ENCODE data around the gene MTMR11.

DNA sequence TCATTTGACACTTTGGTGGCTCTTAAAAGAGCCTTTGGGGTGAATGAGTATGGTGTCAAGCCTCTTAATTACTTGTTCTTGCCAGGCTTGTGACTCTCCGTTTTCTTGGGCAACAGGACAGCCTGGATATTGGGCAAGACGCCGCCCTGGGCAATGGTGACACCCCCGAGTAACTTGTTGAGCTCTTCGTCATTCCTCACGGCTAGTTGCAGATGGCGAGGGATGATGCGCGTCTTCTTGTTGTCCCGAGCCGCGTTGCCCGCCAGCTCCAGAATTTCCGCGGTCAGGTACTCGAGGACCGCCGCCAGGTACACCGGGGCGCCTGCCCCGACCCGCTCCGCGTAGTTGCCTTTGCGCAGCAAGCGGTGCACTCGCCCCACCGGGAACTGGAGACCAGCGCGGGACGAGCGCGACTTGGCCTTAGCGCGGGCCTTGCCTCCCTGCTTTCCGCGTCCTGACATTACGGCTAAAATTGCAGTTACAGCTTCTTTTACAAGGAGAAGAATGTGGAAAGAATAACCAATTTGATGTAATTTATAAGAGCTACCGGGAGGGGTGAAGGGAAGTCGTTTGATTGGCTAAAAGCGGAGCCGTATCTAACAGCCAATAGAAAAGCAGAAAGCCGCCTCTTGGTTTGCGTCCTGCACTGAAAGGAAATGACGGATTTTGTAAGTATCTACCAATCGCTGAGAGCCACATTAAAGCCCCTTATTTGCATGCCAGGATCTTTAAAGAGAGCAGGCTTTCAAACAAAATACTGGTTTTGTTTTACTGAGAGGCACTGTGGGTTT is 49.0 kb downstream of the MTMR11 start:
- TF ChIP-seq, protein P1, sequence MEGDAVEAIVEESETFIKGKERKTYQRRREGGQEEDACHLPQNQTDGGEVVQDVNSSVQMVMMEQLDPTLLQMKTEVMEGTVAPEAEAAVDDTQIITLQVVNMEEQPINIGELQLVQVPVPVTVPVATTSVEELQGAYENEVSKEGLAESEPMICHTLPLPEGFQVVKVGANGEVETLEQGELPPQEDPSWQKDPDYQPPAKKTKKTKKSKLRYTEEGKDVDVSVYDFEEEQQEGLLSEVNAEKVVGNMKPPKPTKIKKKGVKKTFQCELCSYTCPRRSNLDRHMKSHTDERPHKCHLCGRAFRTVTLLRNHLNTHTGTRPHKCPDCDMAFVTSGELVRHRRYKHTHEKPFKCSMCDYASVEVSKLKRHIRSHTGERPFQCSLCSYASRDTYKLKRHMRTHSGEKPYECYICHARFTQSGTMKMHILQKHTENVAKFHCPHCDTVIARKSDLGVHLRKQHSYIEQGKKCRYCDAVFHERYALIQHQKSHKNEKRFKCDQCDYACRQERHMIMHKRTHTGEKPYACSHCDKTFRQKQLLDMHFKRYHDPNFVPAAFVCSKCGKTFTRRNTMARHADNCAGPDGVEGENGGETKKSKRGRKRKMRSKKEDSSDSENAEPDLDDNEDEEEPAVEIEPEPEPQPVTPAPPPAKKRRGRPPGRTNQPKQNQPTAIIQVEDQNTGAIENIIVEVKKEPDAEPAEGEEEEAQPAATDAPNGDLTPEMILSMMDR (IDR thresholded peaks at IDR 0.05; ENCODE audit: control extremely low read depth in 1 of 3, insufficient read depth in 1 of 3, low read depth in 1 of 3, low read length in 3 of 3), result no peak
- TF ChIP-seq CREB1 (IDR thresholded peaks at IDR 0.05) (no peak; the same call in none of the 2 replicates), POLR2AphosphoS5 (IDR thresholded peaks at IDR 0.05; ENCODE audit: low read depth, low read length) (peak; percentile 99), KDM1A (IDR thresholded peaks at IDR 0.05; ENCODE audit: borderline replicate concordance, low read length) (no peak), RAD21 (IDR thresholded peaks at IDR 0.05 in 1 of 2, conservative IDR thresholded peaks at IDR 0.05 in 1 of 2; ENCODE audit: low read depth in 2 of 2, low read length in 2 of 2) (0 out of 4 replicates have a peak, but pooled peaks of 1 of the 2 experiments have one; percentile 3), EZH2 (IDR thresholded peaks at IDR 0.05; ENCODE audit: low read depth, low read length, severe bottlenecking) (no peak), CBX5 (IDR thresholded peaks at IDR 0.05; ENCODE audit: low read depth, low read length) (no peak), POLR2A (IDR thresholded peaks at IDR 0.05; ENCODE audit: control extremely low read depth in 1 of 2, low read depth in 2 of 2, low read length in 2 of 2) (peak; percentile 88 to 97), RBBP5 (IDR thresholded peaks at IDR 0.05; ENCODE audit: borderline replicate concordance, low read depth, low read length) (no peak)

Data from H1 (cell line).